Skeletal muscle satellite cell (primary cell): Measurements from ENCODE around the gene IQGAP2.
"Not testable (repeated sequence)": the region's sequence is repeated elsewhere in the genome, so short reads cannot be mapped to it uniquely, and the experiment has no call there.

ENCODE experiments used
- H3K27me3 ChIP-seq: 2 replicates; pipeline ENCODE4 v1.7.0; 2013; ENCODE audit warnings: low read length; ENCODE audit not compliant: control insufficient read depth, insufficient read depth
- H3K36me3 ChIP-seq: 2 replicates; pipeline ENCODE4 v1.7.0; 2013; ENCODE audit warnings: mild to moderate bottlenecking, control low read depth, low read length; ENCODE audit not compliant: insufficient read depth
- H3K4me1 ChIP-seq: 2 replicates; pipeline ENCODE4 v1.7.0; 2013; ENCODE audit warnings: low read length; ENCODE audit not compliant: control insufficient read depth, insufficient read depth
- H3K4me2 ChIP-seq: 2 replicates; pipeline ENCODE4 v1.7.0; 2013; ENCODE audit warnings: mild to moderate bottlenecking, low read length
- H3K4me3 ChIP-seq: 2 replicates; pipeline ENCODE4 v1.7.0; 2013; ENCODE audit warnings: low read length
- H3K9ac ChIP-seq: 2 replicates; pipeline ENCODE4 v1.7.0; 2013; ENCODE audit warnings: mild to moderate bottlenecking, low read depth, low read length, moderate library complexity
- H3K9me3 ChIP-seq: replicated peaks from 2 replicates; pipeline ENCODE4 v1.7.0; 2013; ENCODE audit warnings: mild to moderate bottlenecking, control low read depth, low read length

Gene IQGAP2

GRCh38 chr5:76422742-76423141, 19.7 kb downstream of the IQGAP2 start:
- H3K4me1 ChIP-seq: no peaks in the 10 kb centered on the region

GRCh38 chr5:76425146-76425545, 22.1 kb downstream of the IQGAP2 start:
- peaks cover 14% of the 10 kb centered on the region for H3K27me3 ChIP-seq
- no peaks in the 10 kb centered on the region for H3K4me1 ChIP-seq
- H3K36me3 ChIP-seq: no peaks in the 10 kb centered on the region
- no peak overlapping the region for H3K9ac ChIP-seq
- H3K4me3 ChIP-seq: no peak overlapping the region
- H3K9me3 ChIP-seq: no peaks in the 10 kb centered on the region
- H3K4me2 ChIP-seq: no peak overlapping the region

More at GRCh38 chr5:76422742-76423141, 19.7 kb downstream of the IQGAP2 start:
- H3K4me3 ChIP-seq: no peak overlapping the region
- H3K9ac ChIP-seq: no peak overlapping the region
- no peaks in the 10 kb centered on the region for H3K9me3 ChIP-seq
- peaks cover 14% of the 10 kb centered on the region for H3K27me3 ChIP-seq
- no peaks in the 10 kb centered on the region for H3K36me3 ChIP-seq
- H3K4me2 ChIP-seq: no peak overlapping the region

GRCh38 chr5:76425928-76426804, 23.1 kb downstream of the IQGAP2 start:
- Histone ChIP-seq H3K9me3 (no peaks in the 10 kb centered on the region), H3K9ac (no peak overlapping the region), H3K4me1 (no peaks in the 10 kb centered on the region), H3K4me2 (no peak overlapping the region), H3K4me3 (no peak overlapping the region), H3K27me3 (peaks cover 19% of the 10 kb centered on the region), H3K36me3 (no peaks in the 10 kb centered on the region)

- H3K36me3 ChIP-seq: no peaks in the 10 kb centered on the region
- H3K4me1 ChIP-seq: no peaks in the 10 kb centered on the region
- H3K4me3 ChIP-seq: no peak overlapping the region
- H3K9me3 ChIP-seq: no peaks in the 10 kb centered on the region
- H3K9ac ChIP-seq: no peak overlapping the region
- peaks cover 18% of the 10 kb centered on the region for H3K27me3 ChIP-seq
- H3K4me2 ChIP-seq: no peak overlapping the region
Observed at GRCh38 chr5:76427206-76428140, 24.4 kb downstream of the IQGAP2 start.

- H3K4me3 ChIP-seq, H3K4me2 ChIP-seq, H3K36me3 ChIP-seq, H3K9ac ChIP-seq, H3K9me3 ChIP-seq, H3K4me1 ChIP-seq: not testable (repeated sequence)
- H3K27me3 ChIP-seq: peaks cover 14% of the 10 kb centered on the region
Observed at GRCh38 chr5:76428550-76428949, 25.5 kb downstream of the IQGAP2 start.

GRCh38 chr5:76433261-76433660, 30.2 kb downstream of the IQGAP2 start:
- H3K4me3 ChIP-seq: no peak overlapping the region
- H3K27me3 ChIP-seq: peaks cover 5% of the 10 kb centered on the region
- no peaks in the 10 kb centered on the region for H3K36me3 ChIP-seq
- no peak overlapping the region for H3K9ac ChIP-seq
- H3K4me1 ChIP-seq: no peaks in the 10 kb centered on the region
- H3K4me2 ChIP-seq: no peak overlapping the region
- no peaks in the 10 kb centered on the region for H3K9me3 ChIP-seq

- not testable (repeated sequence) for H3K9me3 ChIP-seq, H3K36me3 ChIP-seq, H3K4me3 ChIP-seq, H3K4me1 ChIP-seq, H3K27me3 ChIP-seq, H3K9ac ChIP-seq, H3K4me2 ChIP-seq
Observed at GRCh38 chr5:76437507-76437906, 34.4 kb downstream of the IQGAP2 start.

- no peak overlapping the region for H3K4me3 ChIP-seq
- no peak overlapping the region for H3K4me2 ChIP-seq
- H3K36me3 ChIP-seq: no peaks in the 10 kb centered on the region
- no peak overlapping the region for H3K9ac ChIP-seq
- no peaks in the 10 kb centered on the region for H3K9me3 ChIP-seq
- no peaks in the 10 kb centered on the region for H3K4me1 ChIP-seq
- no peaks in the 10 kb centered on the region for H3K27me3 ChIP-seq
Observed at GRCh38 chr5:76438025-76438424, 34.9 kb downstream of the IQGAP2 start.

GRCh38 chr5:76439201-76439600, 36.1 kb downstream of the IQGAP2 start:
- H3K4me2 ChIP-seq: no peak overlapping the region
- no peaks in the 10 kb centered on the region for H3K9me3 ChIP-seq
- H3K27me3 ChIP-seq: no peaks in the 10 kb centered on the region
- H3K4me1 ChIP-seq: no peaks in the 10 kb centered on the region
- H3K36me3 ChIP-seq: no peaks in the 10 kb centered on the region
- no peak overlapping the region for H3K4me3 ChIP-seq
- H3K9ac ChIP-seq: no peak overlapping the region

- H3K4me3 ChIP-seq: no peak overlapping the region
- H3K9me3 ChIP-seq: no peaks in the 10 kb centered on the region
- no peak overlapping the region for H3K9ac ChIP-seq
- H3K4me1 ChIP-seq: no peaks in the 10 kb centered on the region
- no peaks in the 10 kb centered on the region for H3K36me3 ChIP-seq
- H3K27me3 ChIP-seq: no peaks in the 10 kb centered on the region
- H3K4me2 ChIP-seq: no peak overlapping the region
Observed at GRCh38 chr5:76439929-76440328, 36.8 kb downstream of the IQGAP2 start.

- H3K9me3 ChIP-seq: no peaks in the 10 kb centered on the region
- H3K4me1 ChIP-seq: no peaks in the 10 kb centered on the region
- no peaks in the 10 kb centered on the region for H3K36me3 ChIP-seq
- H3K27me3 ChIP-seq: no peaks in the 10 kb centered on the region
- H3K9ac ChIP-seq: no peak overlapping the region
- no peak overlapping the region for H3K4me2 ChIP-seq
- no peak overlapping the region for H3K4me3 ChIP-seq
Observed at GRCh38 chr5:76441101-76441500, 38.0 kb downstream of the IQGAP2 start.
